ENCODE data around the gene AGBL2. TPM values are rescaled to one million over a fixed set of nuclear protein-coding genes. Genes with fewer than 3 reads are reported as not detected.

The AGBL2 gene
- total and polyA plus RNA-seq, 9 of the 15 experiments (the other 6 are each of a cell fraction or from before 2014, with no cell fraction given), result 0.57 to 6.5 (median 1.3) TPM

DNA sequence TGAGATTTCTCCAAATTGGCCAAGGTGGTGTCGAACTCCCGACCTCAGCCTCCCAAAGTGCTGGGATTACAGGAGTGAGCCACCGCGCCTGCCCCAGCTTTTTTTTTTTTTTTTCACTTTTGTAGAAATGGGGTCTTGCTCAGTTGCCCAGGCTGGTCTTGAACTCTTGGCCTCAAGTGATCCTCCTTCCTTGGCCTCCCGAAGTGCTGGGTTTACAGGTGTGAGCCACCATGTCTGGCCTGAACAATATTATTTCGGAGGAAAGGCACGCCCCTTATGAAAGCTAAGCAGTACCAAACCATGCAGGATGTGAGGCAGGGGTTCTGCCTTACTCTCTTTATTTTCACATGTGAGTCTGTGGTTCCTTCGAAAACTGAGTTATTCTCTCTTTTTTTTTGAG is 88.9 kb downstream of the AGBL2 start:
- DNase-seq (ENCODE audit: extremely low read depth in 1 of 4, low spot score in 3 of 4) (no peak), FAIRE-seq (no peak), ATAC-seq (no peak)
- no peak overlapping the region for H3K27ac ChIP-seq (ENCODE audit: extremely low read depth, low read depth, low read length)
- peaks cover 89% of the 10 kb centered on the region for H3K36me3 ChIP-seq (ENCODE audit: control insufficient read depth, insufficient read depth, low read length)
- no peak overlapping the region for H3K4me3 ChIP-seq
- no peaks in the 10 kb centered on the region for H3K9me1 ChIP-seq (ENCODE audit: control insufficient read depth, insufficient read depth, low read length)
- no peaks in the 10 kb centered on the region for H3K9me3 ChIP-seq (replicated peaks; ENCODE audit: control insufficient read depth, insufficient read depth, low read depth, low read length)
- H4K20me1 ChIP-seq (replicated peaks; ENCODE audit: control insufficient read depth, insufficient read depth, low read length), result no peaks in the 10 kb centered on the region
- 76% methylated on average over 6 of the region's 8 CpGs for WGBS (ENCODE audit: insufficient coverage, low coverage, missing lambda C conversion rate)
- TSS peak; percentile 9 for BruUV-seq (replicated peaks)
- no peaks in the 10 kb centered on the region for H3K27me3 ChIP-seq (ENCODE audit: control insufficient read depth in 2 of 2, insufficient read depth in 2 of 2, low read length in 2 of 2)
- H3K9ac ChIP-seq (ENCODE audit: insufficient read depth in 1 of 2, low read depth in 2 of 2, low read length in 2 of 2), result no peak overlapping the region
- H3K79me2 ChIP-seq (ENCODE audit: control insufficient read depth, insufficient read depth, low read length), result no peaks in the 10 kb centered on the region
- H3K4me1 ChIP-seq (replicated peaks in 1 of 2; ENCODE audit: control insufficient read depth in 2 of 2, insufficient read depth in 2 of 2, low read length in 2 of 2), result no peaks in the 10 kb centered on the region
- no peak overlapping the region for H2AFZ ChIP-seq (ENCODE audit: low read depth, low read length)
- in situ Hi-C loops (cut with MboI), result no loop called here
- POLR2A ChIA-PET, result interaction anchor here (1.1 kb wide), 1 partner anchor 14 kb away, joined by 7 read pairs; no protein-coding TSS in a partner anchor
- no peak overlapping the region for H3K4me2 ChIP-seq (ENCODE audit: insufficient read depth, low read length)
- no peak for TF ChIP-seq ZNF695 (CRISPR knock-in tag; IDR thresholded peaks at IDR 0.05)
- peak; percentile 81 for TF ChIP-seq ZNF121 (CRISPR knock-in tag; conservative IDR thresholded peaks at IDR 0.05)
- CTCF ChIA-PET (ENCODE audit: low intra/inter-chr PET ratio), result no interaction called here
- intact Hi-C loops (cut with micrococcal nuclease), result no loop called here

DNA sequence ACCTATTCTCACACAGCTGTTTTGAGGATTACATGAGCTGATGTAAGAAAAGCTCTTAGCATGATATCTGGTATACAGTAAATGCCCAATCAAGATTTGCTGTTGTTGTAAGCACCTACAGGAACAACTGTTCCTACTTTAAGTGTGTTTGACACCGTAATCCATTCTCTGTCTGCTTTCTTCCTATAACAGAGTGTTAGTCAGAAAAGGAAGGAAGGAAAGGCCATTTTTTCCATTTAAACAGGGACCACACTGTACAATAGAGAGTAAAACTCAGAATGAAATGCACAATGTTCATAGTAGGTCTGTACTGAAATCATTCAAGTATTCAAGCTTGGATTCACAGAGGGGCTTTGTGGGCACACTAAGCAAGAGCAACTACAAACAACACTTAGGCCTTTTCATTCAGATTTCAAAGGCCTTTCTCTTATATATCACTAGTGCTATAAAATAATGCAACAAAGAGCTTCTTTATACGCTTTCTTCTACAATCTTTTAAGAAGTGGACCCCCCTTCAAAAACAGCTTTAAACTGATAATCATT is 94.3 kb downstream of the AGBL2 start:
- no peak overlapping the region for H3K4me2 ChIP-seq (ENCODE audit: insufficient read depth, low read length)
- no peak for ATAC-seq
- no peaks in the 10 kb centered on the region for H3K4me1 ChIP-seq (replicated peaks in 1 of 2; ENCODE audit: control insufficient read depth in 2 of 2, insufficient read depth in 2 of 2, low read length in 2 of 2)
- no peak overlapping the region for H2AFZ ChIP-seq (ENCODE audit: low read depth, low read length)
- ChIA-PET POLR2A (interaction anchor here (0.6 to 1.3 kb wide), 4 partner anchors 8 to 345 kb away, joined by 3 to 4 read pairs (median 3); no protein-coding TSS in a partner anchor), CTCF (ENCODE audit: low intra/inter-chr PET ratio) (no interaction called here)
- in situ Hi-C loops (cut with MboI) (no loop called here), intact Hi-C loops (cut with micrococcal nuclease) (no loop called here)
- peaks cover 83% of the 10 kb centered on the region for H3K36me3 ChIP-seq (ENCODE audit: control insufficient read depth, insufficient read depth, low read length)
- no peaks in the 10 kb centered on the region for H3K27me3 ChIP-seq (ENCODE audit: control insufficient read depth in 2 of 2, insufficient read depth in 2 of 2, low read length in 2 of 2)
- no peaks in the 10 kb centered on the region for H3K9me3 ChIP-seq (replicated peaks; ENCODE audit: control insufficient read depth, insufficient read depth, low read depth, low read length)
- no peak overlapping the region for H3K27ac ChIP-seq (ENCODE audit: extremely low read depth, low read depth, low read length)
- H3K9ac ChIP-seq (ENCODE audit: insufficient read depth in 1 of 2, low read depth in 2 of 2, low read length in 2 of 2), result no peak overlapping the region
- H3K9me1 ChIP-seq (ENCODE audit: control insufficient read depth, insufficient read depth, low read length), result no peaks in the 10 kb centered on the region
- no peak for DNase-seq (ENCODE audit: extremely low read depth in 1 of 4, low spot score in 3 of 4)
- no peaks in the 10 kb centered on the region for H3K79me2 ChIP-seq (ENCODE audit: control insufficient read depth, insufficient read depth, low read length)
- FAIRE-seq, result no peak
- BruUV-seq (replicated peaks), result no TSS peak
- no peaks in the 10 kb centered on the region for H4K20me1 ChIP-seq (replicated peaks; ENCODE audit: control insufficient read depth, insufficient read depth, low read length)
- WGBS (ENCODE audit: insufficient coverage, low coverage, missing lambda C conversion rate), result 100% methylated on average over 2 of the region's 2 CpGs
- H3K4me3 ChIP-seq, result no peak overlapping the region
- TF ChIP-seq, protein P1, sequence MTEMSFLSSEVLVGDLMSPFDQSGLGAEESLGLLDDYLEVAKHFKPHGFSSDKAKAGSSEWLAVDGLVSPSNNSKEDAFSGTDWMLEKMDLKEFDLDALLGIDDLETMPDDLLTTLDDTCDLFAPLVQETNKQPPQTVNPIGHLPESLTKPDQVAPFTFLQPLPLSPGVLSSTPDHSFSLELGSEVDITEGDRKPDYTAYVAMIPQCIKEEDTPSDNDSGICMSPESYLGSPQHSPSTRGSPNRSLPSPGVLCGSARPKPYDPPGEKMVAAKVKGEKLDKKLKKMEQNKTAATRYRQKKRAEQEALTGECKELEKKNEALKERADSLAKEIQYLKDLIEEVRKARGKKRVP (CRISPR knock-in tag; IDR thresholded peaks at IDR 0.05), result no peak
- TF ChIP-seq, protein P2, sequence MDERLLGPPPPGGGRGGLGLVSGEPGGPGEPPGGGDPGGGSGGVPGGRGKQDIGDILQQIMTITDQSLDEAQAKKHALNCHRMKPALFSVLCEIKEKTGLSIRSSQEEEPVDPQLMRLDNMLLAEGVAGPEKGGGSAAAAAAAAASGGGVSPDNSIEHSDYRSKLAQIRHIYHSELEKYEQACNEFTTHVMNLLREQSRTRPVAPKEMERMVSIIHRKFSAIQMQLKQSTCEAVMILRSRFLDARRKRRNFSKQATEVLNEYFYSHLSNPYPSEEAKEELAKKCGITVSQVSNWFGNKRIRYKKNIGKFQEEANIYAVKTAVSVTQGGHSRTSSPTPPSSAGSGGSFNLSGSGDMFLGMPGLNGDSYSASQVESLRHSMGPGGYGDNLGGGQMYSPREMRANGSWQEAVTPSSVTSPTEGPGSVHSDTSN (CRISPR knock-in tag; IDR thresholded peaks at IDR 0.05; ENCODE audit: low read depth), result no peak
- TF ChIP-seq, protein P2 (tag; conservative IDR thresholded peaks at IDR 0.05; ENCODE audit: low read depth), result no peak
- TF ChIP-seq, protein P3, sequence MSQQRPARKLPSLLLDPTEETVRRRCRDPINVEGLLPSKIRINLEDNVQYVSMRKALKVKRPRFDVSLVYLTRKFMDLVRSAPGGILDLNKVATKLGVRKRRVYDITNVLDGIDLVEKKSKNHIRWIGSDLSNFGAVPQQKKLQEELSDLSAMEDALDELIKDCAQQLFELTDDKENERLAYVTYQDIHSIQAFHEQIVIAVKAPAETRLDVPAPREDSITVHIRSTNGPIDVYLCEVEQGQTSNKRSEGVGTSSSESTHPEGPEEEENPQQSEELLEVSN (IDR thresholded peaks at IDR 0.05; ENCODE audit: borderline replicate concordance in 1 of 2, extremely low read depth in 1 of 2, insufficient read depth in 1 of 2, insufficient read length in 1 of 2, low read depth in 1 of 2, low read length in 1 of 2, poor library complexity in 1 of 2, severe bottlenecking in 1 of 2), result no peak
- no peak for TF ChIP-seq FOXK1 (CRISPR knock-in tag; IDR thresholded peaks at IDR 0.05; ENCODE audit: borderline replicate concordance)
- TF ChIP-seq SIN3A (IDR thresholded peaks at IDR 0.05; ENCODE audit: borderline replicate concordance in 2 of 2, control insufficient read depth in 1 of 2, low read depth in 2 of 2, low read length in 2 of 2), result no peak
- TF ChIP-seq NELFE (IDR thresholded peaks at IDR 0.05; ENCODE audit: insufficient read depth, insufficient read length), result no peak
- no peak for TF ChIP-seq ZNF239 (CRISPR knock-in tag; IDR thresholded peaks at IDR 0.05)

Data from K562 (cell line).